ENCODE data around the gene AHCYL1.

Gene AHCYL1

DNA sequence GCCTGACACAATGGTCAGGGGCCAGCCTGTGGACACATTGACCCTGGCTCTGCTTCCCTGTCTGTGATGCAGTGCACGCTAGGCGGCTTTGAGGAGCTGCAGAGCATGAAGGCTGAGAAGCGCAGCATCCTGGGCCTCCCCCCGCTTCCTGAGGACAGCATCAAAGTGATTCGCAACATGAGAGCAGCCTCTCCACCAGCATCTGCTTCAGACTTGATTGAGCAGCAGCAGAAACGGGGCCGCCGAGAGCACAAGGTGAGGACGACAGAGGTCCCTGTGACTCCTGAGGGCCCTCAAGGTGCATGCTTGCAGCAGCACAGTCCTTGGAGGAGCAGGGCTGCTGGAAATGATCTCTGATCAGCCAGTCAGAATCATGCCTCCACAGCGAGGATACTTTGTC is 58.5 kb downstream of the AHCYL1 start:
- DNase-seq = no peak

DNA sequence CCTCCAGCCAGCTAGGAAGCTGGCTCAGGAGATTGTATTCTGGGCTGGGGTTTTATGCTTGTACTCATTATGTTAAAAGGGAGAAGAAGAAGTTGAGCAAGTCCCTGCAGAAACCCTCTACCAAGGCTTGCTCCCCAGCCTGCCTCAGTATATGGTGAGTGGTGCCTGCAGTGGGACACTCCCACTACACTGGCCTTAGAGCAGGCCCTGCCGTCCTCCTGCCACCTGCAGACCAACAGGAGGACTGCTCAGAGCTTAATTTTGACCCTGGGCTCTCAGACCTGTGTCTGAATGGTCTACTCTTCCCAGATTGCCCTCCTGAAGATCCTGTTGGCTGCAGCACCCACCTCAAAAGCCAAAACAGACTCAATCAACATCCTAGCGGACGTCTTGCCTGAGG is 62.9 kb downstream of the AHCYL1 start:
- no peak for DNase-seq

DNA sequence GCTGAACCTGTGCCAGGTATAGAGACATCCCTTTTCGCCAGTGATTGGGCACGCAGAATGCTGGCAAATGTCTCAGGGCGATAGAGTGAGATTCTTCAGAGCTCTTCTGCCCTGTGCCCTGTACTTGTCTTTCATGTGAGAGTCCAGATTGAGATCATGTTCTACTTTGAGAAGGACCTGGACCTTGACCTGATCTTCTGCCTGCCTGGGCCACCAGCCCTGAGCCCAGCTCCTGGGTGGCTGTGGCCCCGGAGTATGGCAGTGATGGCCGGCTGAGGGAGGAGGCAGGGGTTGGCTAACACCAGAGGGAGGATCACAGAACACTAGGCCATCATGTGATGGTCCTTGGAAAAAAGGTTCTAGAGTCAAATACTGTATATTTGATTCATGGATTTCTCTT is 63.7 kb downstream of the AHCYL1 start:
- no peak for DNase-seq

DNA sequence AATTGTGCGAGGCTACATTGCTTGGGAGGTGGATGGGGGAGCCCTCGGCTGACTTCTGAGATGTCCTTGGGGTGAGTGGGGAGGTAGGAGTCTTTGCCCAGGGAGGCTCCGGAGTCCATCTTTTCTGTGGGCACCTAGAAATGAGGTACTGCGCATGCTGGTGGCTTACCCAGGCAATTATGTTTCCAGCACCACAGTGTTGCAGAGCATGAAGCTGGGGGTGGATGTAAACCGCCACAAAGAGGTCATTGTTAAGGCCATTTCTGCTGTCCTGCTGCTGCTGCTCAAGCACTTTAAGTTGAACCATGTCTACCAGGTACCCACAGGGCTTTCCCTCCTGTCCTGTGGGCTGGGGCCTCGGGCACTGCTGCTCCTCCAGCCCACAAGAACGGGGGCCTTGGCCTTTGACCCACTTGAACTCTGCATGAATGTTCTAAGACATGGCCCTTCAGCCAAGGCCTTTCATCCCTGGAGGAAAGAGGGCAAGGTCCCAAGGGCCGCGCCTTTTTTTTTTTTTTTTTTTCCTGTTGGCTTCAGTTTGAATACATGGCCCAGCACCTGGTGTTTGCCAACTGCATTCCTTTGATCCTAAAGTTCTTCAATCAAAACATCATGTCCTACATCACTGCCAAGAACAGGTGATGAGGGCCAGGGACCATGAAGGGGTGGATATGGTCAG is 64.5 kb downstream of the AHCYL1 start:
- DNase-seq = no peak

- no peak for DNase-seq
These were observed 65.4 kb downstream of the AHCYL1 start for GRCh38 chr1:110049801-110050601.

- no peak for DNase-seq
These were observed 66.2 kb downstream of the AHCYL1 start for GRCh38 chr1:110050602-110051261.

DNA sequence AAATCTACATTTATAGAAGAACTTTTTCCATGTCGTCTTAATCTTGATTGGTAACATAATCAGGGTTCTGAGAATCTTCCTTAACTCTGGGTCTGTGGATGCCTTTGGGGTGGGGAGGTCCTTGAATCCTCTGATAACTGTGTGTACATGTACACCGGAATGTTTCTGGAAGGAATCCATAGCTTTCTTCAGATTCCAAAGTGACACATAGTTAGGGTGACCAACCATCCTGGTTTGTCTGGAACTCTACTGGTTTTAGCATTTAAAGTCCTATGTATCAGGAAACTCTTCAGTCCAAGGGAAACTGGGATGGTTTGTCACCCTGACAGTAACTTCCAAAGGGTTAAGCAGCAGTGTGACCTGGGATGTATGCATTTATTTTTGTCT is 66.7 kb downstream of the AHCYL1 start:
- DNase-seq = no peak

DNA sequence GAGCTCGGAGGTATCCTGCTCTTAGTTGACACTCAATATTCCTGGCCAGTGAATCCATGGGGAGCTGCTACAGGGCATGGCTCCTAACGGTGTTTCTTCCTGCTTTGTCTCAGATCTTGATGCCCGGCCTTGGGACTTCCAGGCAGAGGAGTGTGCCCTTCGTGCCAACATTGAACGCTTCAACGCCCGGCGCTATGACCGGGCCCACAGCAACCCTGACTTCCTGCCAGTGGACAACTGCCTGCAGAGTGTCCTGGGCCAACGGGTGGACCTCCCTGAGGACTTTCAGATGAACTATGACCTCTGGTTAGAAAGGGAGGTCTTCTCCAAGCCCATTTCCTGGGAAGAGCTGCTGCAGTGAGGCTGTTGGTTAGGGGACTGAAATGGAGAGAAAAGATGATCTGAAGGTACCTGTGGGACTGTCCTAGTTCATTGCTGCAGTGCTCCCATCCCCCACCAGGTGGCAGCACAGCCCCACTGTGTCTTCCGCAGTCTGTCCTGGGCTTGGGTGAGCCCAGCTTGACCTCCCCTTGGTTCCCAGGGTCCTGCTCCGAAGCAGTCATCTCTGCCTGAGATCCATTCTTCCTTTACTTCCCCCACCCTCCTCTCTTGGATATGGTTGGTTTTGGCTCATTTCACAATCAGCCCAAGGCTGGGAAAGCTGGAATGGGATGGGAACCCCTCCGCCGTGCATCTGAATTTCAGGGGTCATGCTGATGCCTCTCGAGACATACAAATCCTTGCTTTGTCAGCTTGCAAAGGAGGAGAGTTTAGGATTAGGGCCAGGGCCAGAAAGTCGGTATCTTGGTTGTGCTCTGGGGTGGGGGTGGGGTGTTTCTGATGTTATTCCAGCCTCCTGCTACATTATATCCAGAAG is 69.2 kb downstream of the AHCYL1 start:
- peak; percentile 16 to 53 for DNase-seq

- no peak for DNase-seq
These were observed 71.1 kb downstream of the AHCYL1 start for GRCh38 chr1:110055493-110056284.

GRCh38 chr1:110056285-110056683 is 71.7 kb downstream of the AHCYL1 start:
- DNase-seq = no peak

DNA sequence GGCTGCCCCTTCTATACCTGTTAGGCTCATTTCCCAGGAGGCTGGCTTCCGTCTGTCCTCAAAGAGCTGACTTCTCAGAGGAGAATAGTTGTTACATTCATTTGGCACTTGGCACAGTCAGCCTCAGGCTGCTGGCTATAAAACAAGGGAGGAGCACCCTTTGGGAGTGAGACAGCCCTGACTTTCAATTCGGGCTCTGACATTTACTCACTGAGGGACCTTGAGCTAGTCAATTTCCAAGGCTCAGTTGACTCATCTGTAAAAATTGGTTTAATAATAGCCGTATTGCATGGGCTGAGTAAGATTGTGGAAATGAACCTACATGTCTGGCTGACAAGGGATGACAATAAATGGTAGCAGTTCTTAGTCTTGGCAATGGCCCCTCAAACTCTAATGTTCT is 72.2 kb downstream of the AHCYL1 start:
- DNase-seq = no peak

DNA sequence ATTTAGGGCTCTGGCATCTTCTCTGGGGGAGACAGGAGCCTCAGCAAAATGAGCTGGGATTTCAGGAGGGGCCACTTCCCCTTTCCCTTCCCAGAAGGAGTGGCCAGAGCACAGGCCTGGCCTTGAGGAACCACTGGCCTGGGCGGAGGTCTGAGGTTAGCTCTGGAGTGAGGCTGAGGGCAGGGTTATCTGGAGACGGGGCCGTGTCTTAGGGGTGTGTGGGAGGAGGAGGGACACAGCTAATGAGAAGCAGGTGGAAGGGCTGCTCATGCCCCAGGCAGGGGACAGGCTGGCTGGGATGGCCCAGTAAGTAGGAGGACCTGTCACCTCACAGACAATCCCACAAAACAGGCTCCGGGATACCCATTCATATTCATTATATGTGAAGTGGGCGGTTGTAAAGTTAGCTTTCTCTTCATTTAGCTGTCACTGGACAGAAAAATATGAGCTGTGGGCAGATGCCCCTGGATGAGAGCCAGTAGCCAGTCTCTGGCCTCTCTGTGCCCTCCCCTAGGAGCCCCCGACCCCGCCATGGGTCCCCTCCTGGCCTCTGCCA is 73.5 kb downstream of the AHCYL1 start:
- DNase-seq = no peak

DNA sequence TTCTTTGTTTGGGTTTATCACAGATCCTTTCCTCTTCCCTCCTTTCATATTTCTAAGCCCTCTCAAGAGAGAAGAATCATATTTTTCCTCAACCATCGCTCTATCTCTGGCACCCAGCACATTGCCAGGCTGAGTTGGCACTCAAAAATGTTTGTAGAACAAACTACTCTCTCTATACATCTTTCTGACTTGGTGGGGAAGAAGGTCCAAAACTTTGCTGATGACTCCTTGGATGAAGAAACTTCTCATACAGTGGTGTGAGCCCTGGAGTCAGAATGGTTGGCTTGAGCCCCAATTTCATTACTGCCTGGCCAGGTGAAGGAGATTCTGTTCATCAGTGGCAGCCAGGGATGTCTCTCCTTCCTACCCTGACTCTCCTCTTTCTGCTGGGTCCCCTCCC is 74.0 kb downstream of the AHCYL1 start:
- no peak for DNase-seq

- no peak for DNase-seq
These were observed 74.7 kb downstream of the AHCYL1 start for GRCh38 chr1:110059133-110059863.

DNA sequence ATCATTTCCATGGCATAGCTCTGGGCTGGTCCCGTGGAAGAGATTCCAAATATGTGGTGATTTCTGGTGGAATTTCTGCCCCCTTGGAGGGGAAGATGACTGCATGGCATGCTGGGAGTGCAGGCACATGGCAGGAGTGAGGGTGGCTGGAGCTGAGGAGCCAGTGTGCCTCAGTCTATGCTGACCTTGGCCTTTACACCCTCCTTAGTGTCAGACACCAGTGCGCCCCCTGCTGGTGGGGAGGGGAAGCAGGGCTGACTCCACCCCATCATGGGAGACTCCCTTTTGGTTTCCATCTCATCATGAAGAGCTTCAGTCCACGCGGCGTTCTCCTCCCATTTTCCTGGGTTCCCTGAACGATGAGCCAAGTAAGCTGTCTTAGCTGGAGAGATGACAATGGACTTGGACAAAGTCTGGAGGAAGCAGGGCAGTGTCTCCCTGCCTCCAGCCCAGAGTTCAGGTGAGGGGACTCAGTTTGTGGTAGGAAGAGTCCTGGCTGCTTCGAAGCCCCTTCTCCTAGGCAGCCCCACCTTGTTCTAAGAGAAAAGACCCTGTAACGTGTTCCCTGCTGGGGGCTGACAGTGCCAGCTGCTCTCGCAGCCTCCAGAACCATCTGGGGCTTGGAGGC is 75.6 kb downstream of the AHCYL1 start:
- DNase-seq = peak; percentile 48 to 49

- DNase-seq = no peak
These were observed 76.1 kb downstream of the AHCYL1 start for GRCh38 chr1:110060662-110061060.

- DNase-seq = no peak
These were observed 76.8 kb downstream of the AHCYL1 start for GRCh38 chr1:110061341-110061740.

- DNase-seq = no peak
These were observed 78.0 kb downstream of the AHCYL1 start for GRCh38 chr1:110062612-110063011.

DNA sequence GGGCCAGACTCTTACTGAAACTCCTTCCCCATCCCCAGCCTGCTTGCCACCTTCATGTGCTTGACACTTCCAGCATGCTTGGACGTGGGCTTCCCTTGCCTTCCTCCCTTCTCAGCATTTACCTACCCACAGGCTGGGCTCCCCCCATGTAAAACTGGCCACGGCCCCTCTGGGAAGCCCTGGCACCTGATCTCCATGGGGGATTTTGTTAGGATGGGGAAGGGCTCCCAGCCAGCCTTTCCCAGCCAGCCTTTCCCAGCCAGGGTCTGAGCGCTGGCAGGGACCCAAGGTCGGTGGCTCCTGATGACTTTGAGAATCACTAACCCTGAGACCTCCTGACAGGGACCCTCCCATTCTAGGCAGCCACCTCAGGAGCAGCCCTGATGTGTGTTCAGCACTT is 79.2 kb downstream of the AHCYL1 start:
- DNase-seq = no peak

DNA sequence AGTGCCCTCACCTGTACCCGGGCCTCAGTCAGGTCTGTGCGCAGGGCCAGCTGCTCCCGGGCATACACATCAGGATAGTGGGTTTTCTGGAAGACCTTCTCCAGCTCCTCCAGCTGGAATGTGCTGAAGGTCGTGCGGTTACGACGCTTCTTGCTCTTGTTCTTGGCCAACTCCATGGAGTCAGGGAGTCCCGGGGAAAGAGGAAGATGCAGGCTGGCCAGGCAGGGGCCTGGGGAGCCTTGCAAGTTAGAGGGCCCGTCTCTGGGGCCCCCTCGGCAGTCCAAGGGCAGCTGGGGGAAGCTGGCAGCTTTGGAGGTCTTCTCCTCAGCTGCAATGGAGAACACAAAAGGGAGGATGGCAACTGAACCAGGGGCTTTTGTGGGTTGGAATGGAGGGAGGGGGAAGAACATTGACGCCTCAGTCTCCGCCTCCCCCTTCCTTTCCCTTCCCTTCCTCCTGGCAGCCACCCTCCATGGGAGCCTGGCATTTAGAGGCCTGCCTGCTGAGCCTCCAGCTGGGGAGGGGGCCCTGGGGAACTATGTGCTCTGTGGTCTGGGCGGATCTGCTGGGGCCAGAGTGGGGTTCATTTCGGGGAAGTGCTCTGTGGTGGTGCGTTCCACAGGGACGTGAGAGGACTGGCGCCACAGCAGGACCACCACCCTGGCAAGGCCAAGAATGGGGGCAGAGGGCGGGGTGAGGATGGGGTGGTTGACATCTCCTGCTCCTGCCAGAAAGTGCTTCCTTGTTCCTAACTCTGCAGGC is 80.2 kb downstream of the AHCYL1 start:
- no peak for DNase-seq
